Esophagus squamous epithelium (tissue), 4 donors: ENCODE measurements around the gene DOCK8.

Experiments used
- CTCF ChIP-seq, 6 experiments: fragments of 450-650 bp in 4 of 6; fragments of 200-600 bp in 2 of 6; sonication (generic) in 2 of 6; IDR thresholded peaks; one replicate each; pipeline ENCODE4 v1.5.1; 2016 to 2019; ENCODE audit warnings: antibody characterized with exemption in 6 of 6, mild to moderate bottlenecking in 4 of 6, moderate library complexity in 4 of 6
- POLR2A ChIP-seq, 4 donors: fragments of 450-650 bp; IDR thresholded peaks; one replicate each; pipeline ENCODE4 v1.6.1; 2017; ENCODE audit warnings: antibody characterized with exemption in 4 of 4, mild to moderate bottlenecking in 4 of 4, moderate library complexity in 3 of 4

GRCh38 chr9:254516-254915 lies 39.9 kb downstream of the DOCK8 start:
- TF ChIP-seq CTCF (IDR thresholded peaks at IDR 0.05) (no peak), POLR2A (IDR thresholded peaks at IDR 0.05) (no peak)
